Central memory CD8-positive, alpha-beta T cell (primary cell): Measurements from ENCODE around the gene DIP2C.

Experiments
- ATAC-seq: fragments of 150-1000 bp; cut with Tn5 transposase; replicated peaks from 2 replicates; pipeline ENCODE4 v1.10.0; 2022; ENCODE audit warnings: mild to moderate bottlenecking, moderate FRiP score, moderate number of reproducible peaks; ENCODE audit not compliant: poor library complexity, severe bottlenecking; ENCODE audit errors: extremely low read depth
- DNase-seq, 2 donors: peaks; one replicate each; pipeline ENCODE4 v3.0.0; 2021; ENCODE audit warnings: low spot score in 2 of 2
- H3K27ac Mint-ChIP-seq: one replicate; pipeline ENCODE4 v1.8.0; 2022; ENCODE audit warnings: low read depth, mild to moderate bottlenecking, moderate library complexity, mixed read lengths
- H3K27me3 Mint-ChIP-seq: one replicate; pipeline ENCODE4 v1.8.0; 2022; ENCODE audit warnings: mixed read lengths
- H3K36me3 Mint-ChIP-seq: one replicate; pipeline ENCODE4 v1.8.0; 2022; ENCODE audit warnings: mild to moderate bottlenecking, moderate library complexity, mixed read lengths; ENCODE audit not compliant: insufficient read depth
- H3K4me1 Mint-ChIP-seq: one replicate; pipeline ENCODE4 v1.8.0; 2022; ENCODE audit warnings: mixed read lengths
- H3K4me3 Mint-ChIP-seq: one replicate; pipeline ENCODE4 v1.8.0; 2022; ENCODE audit warnings: mild to moderate bottlenecking, moderate library complexity, mixed read lengths
- H3K9me3 Mint-ChIP-seq: one replicate; pipeline ENCODE4 v1.8.0; 2022; ENCODE audit warnings: mixed read lengths

The DIP2C gene

DNA sequence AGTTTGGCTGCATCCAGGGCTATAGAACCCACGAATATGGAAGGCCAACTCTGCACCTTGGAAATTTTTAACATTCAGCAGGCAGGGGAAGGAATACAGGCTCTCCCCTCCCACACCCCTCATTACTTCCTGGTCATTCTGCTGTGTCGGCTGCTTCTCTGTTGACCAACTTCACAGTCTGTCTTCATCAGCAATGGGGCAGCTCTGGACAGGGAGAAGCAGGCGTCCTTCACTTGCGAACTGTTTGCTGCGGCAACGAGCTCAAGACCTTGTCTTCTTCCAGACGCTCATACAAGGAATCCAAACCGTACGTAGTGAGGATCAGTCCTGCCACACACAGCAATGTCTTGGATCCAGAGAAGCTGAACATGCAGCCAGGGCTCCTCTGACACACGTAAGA lies 192.2 kb downstream of the DIP2C start:
- Mint-ChIP-seq H3K4me1 (peaks cover 3% of the 10 kb centered on the region), H3K36me3 (peaks cover 2% of the 10 kb centered on the region), H3K4me3 (no peak overlapping the region), H3K9me3 (no peaks in the 10 kb centered on the region), H3K27ac (no peak overlapping the region), H3K27me3 (peaks cover 7% of the 10 kb centered on the region)
- no peak for DNase-seq
- ATAC-seq: no peak

GRCh38 chr10:494556-494955 lies 194.9 kb downstream of the DIP2C start:
- ATAC-seq (no peak), DNase-seq (no peak)
- Mint-ChIP-seq H3K36me3 (peaks cover 2% of the 10 kb centered on the region), H3K9me3 (no peaks in the 10 kb centered on the region), H3K27me3 (no peaks in the 10 kb centered on the region), H3K4me1 (no peaks in the 10 kb centered on the region), H3K27ac (no peak overlapping the region), H3K4me3 (no peak overlapping the region)

DNA sequence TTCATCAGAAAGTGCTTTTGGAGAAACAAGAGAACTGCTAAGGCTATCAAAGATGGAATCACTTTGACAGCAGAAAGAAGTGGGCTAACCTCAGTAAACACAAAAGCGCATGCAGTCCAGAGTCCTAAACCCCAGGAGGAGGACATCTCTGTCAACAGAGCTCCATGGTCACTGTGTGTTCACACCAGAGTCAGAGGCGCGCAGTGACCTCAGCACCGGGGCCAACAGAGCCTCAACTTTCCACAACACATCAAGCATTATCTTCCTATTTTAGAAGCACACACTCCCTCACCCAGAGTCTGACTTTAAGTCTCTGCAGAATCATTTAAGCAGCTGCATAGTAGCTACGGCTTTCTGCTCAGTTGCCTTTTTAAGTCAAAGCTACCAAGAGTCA lies 195.3 kb downstream of the DIP2C start:
- ATAC-seq (no peak), DNase-seq (no peak)
- no peaks in the 10 kb centered on the region for H3K9me3 Mint-ChIP-seq
- no peaks in the 10 kb centered on the region for H3K4me1 Mint-ChIP-seq
- no peak overlapping the region for H3K27ac Mint-ChIP-seq
- peaks cover 1% of the 10 kb centered on the region for H3K27me3 Mint-ChIP-seq
- H3K4me3 Mint-ChIP-seq: no peak overlapping the region
- peaks cover 2% of the 10 kb centered on the region for H3K36me3 Mint-ChIP-seq

DNA sequence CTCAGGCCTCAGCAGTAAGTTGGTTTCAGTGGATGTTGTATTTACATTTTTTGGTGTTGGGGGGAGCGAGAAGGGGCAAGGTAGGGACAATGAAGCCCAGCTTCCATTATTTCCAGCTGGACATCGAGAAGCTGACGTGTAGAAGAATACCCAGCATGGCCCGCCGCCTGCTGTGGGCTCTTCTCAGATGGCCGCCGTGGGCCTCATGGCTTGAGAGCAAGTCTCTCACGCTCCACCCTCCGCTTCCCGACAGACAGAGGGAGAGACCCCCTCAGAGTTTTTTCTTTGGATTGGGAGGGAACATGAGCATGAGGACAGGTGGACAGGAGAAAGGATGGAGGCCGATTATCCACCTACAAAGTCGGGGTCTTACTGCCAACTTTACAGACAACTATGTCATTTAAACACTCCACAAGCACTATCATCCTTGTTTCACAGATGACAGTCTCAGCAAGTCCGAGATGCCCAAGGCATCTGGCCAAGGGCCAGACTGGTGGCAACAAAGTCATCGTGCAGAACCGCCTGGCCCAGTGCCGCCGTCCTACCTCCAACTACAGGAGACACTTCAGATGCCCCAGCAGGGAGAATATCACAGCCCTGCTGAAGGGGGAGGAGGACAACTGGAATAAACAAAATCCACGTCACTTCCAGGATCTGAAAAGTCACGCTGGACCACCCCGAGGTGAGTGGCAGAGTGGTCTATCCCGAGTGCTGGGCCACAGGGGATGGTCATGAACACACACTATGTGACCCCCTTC lies 195.9 kb downstream of the DIP2C start:
- DNase-seq (no peak), ATAC-seq (no peak)
- Mint-ChIP-seq H3K27me3 (peaks cover 7% of the 10 kb centered on the region), H3K36me3 (peaks cover under 1% of the 10 kb centered on the region), H3K4me3 (no peak overlapping the region), H3K4me1 (no peaks in the 10 kb centered on the region), H3K27ac (no peak overlapping the region), H3K9me3 (no peaks in the 10 kb centered on the region)

DNA sequence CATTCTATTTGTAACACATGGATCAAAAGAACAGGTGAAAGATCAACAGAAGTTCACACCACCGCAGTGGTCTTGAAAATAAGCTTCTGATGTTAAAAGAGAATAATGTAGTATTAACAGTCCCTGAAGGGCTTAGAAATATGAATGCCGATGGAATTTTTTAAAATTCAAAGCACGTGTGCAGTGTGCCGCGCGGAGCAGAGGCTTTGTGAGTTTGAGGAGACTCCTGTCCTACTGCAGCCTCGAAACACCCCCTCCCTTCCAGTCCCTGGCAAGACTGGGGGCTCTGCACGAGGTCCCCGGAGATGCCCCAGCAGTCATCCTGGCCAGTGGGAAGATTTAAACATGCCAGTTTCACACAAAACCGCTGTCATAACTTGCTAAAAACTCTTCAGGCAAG lies 196.6 kb downstream of the DIP2C start:
- Mint-ChIP-seq H3K36me3 (no peaks in the 10 kb centered on the region), H3K4me1 (no peaks in the 10 kb centered on the region), H3K27ac (no peak overlapping the region), H3K9me3 (no peaks in the 10 kb centered on the region), H3K4me3 (no peak overlapping the region), H3K27me3 (peaks cover 11% of the 10 kb centered on the region)
- DNase-seq (no peak), ATAC-seq (no peak)

GRCh38 chr10:491667-492424 lies 197.6 kb downstream of the DIP2C start:
- peaks cover 11% of the 10 kb centered on the region for H3K27me3 Mint-ChIP-seq
- no peak for ATAC-seq
- H3K27ac Mint-ChIP-seq: no peak overlapping the region
- no peak overlapping the region for H3K4me3 Mint-ChIP-seq
- H3K9me3 Mint-ChIP-seq: no peaks in the 10 kb centered on the region
- H3K4me1 Mint-ChIP-seq: no peaks in the 10 kb centered on the region
- H3K36me3 Mint-ChIP-seq: no peaks in the 10 kb centered on the region
- no peak for DNase-seq

DNA sequence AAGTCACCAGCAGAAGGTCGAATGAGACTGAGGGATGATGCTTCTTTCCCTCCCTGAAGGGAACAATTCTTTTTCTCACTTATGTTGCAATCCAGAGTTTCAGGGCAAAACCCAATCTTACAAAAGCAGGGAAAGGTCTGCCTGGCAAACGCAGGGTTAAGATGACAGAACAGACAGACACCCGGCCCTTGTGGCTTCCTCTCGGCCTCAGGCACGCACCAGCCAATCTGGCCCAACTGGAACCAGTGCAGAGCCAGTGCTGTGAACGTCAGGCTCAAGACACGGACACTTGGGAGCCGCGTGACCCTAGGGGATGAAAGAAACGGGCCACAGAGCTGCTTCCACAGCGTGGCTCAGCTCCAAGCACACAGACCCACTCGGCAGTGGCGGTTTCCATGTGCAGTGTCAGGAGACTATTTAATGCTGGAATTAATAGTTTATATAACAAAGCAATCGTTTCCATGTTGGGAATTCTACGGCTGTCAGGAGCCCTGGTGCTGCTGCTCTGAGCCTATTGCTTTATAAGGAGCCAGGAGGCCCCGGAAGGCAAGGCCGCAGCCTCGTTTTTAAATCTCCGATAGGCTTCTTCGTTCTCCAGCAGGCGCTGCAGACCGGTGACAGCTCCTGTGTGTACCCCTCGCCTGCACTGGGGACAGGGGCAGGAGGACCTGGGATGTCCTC lies 198.4 kb downstream of the DIP2C start:
- ATAC-seq (no peak), DNase-seq (no peak)
- no peak overlapping the region for H3K27ac Mint-ChIP-seq
- no peaks in the 10 kb centered on the region for H3K4me1 Mint-ChIP-seq
- peaks cover 11% of the 10 kb centered on the region for H3K27me3 Mint-ChIP-seq
- no peaks in the 10 kb centered on the region for H3K9me3 Mint-ChIP-seq
- no peak overlapping the region for H3K4me3 Mint-ChIP-seq
- no peaks in the 10 kb centered on the region for H3K36me3 Mint-ChIP-seq

GRCh38 chr10:490256-490655 lies 199.2 kb downstream of the DIP2C start:
- Mint-ChIP-seq H3K9me3 (no peaks in the 10 kb centered on the region), H3K27ac (no peak overlapping the region), H3K4me3 (no peak overlapping the region), H3K4me1 (peaks cover 2% of the 10 kb centered on the region), H3K36me3 (no peaks in the 10 kb centered on the region), H3K27me3 (peaks cover 11% of the 10 kb centered on the region)
- ATAC-seq (no peak), DNase-seq (no peak)

DNA sequence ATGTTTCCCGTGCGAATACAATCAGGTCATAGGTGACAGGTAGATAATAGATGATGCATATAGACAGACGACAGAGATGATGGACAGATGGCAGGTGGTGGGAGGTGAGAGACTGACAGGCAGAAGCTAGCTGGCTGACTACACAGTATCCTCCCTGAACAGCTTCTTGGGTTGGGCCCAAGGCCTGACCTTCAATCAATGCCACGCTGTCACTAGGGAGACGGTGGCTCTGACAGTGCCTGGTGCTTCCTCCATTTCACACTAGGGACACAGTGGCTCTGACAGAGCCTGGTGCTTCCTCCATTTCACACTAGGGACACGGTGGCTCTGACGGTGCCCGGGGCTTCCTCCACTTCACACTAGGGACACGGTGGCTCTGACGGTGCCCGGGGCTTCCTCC lies 200.1 kb downstream of the DIP2C start:
- Mint-ChIP-seq H3K4me1 (peaks cover 6% of the 10 kb centered on the region), H3K9me3 (no peaks in the 10 kb centered on the region), H3K4me3 (no peak overlapping the region), H3K36me3 (peaks cover 2% of the 10 kb centered on the region), H3K27ac (no peak overlapping the region), H3K27me3 (peaks cover 11% of the 10 kb centered on the region)
- ATAC-seq (no peak), DNase-seq (no peak)

DNA sequence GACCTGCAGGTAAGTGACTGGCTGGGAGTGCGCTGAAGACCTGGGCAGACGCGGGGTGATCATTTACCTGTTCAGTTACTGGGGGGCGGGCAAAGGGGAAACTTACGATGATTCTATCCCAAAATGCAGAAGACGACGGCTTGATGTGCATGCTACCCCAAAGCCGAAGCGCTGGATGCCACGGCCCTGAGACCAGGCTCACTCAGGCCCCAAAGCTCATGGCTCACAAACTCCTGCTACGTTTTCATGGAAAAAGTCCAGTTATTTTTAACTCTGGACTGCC lies 200.6 kb downstream of the DIP2C start:
- Mint-ChIP-seq H3K4me3 (no peak overlapping the region), H3K27ac (no peak overlapping the region), H3K4me1 (peaks cover 11% of the 10 kb centered on the region), H3K9me3 (no peaks in the 10 kb centered on the region), H3K36me3 (peaks cover 2% of the 10 kb centered on the region), H3K27me3 (peaks cover 11% of the 10 kb centered on the region)
- DNase-seq (no peak), ATAC-seq (no peak)

GRCh38 chr10:488081-488932 lies 201.2 kb downstream of the DIP2C start:
- Mint-ChIP-seq H3K4me3 (no peak overlapping the region), H3K27ac (no peak overlapping the region), H3K9me3 (no peaks in the 10 kb centered on the region), H3K36me3 (peaks cover 2% of the 10 kb centered on the region), H3K27me3 (peaks cover 11% of the 10 kb centered on the region), H3K4me1 (peaks cover 14% of the 10 kb centered on the region)
- ATAC-seq: no peak
- no peak for DNase-seq

GRCh38 chr10:486666-487322 lies 202.7 kb downstream of the DIP2C start:
- ATAC-seq: no peak
- peak overlapping the region; percentile 29 for H3K27ac Mint-ChIP-seq
- peaks cover 5% of the 10 kb centered on the region for H3K36me3 Mint-ChIP-seq
- DNase-seq: no peak
- H3K27me3 Mint-ChIP-seq: peaks cover 11% of the 10 kb centered on the region
- H3K9me3 Mint-ChIP-seq: no peaks in the 10 kb centered on the region
- no peak overlapping the region for H3K4me3 Mint-ChIP-seq
- H3K4me1 Mint-ChIP-seq: peaks cover 14% of the 10 kb centered on the region
